Fibroblast of skin of right quadriceps (primary cell): ENCODE data around the gene SPRYD3.
"Not testable (repeated sequence)": the region's sequence is repeated elsewhere in the genome, so short reads cannot be mapped to it uniquely, and the experiment has no call there.

Source experiments
- DNase-seq: peaks from one replicate; pipeline ENCODE4 v3.0.0-alpha.2; 2013

SPRYD3 gene

GRCh38 chr12:53049571-53050318 is 29.4 kb downstream of the SPRYD3 start, which contains the start of gene TNS2:
Gene TNS2 (plus strand): TSS chr12:53050065. CDS start chr12:53050186, 121 bp downstream.
- DNase-seq: peak; percentile 63

- DNase-seq: peak; percentile 66
These were observed 30.3 kb downstream of the SPRYD3 start for GRCh38 chr12:53048780-53049401.

- peak; percentile 37 for DNase-seq
These were observed 31.0 kb downstream of the SPRYD3 start for GRCh38 chr12:53048033-53048779.

- peak; percentile 93 for DNase-seq
These were observed 31.8 kb downstream of the SPRYD3 start for GRCh38 chr12:53047221-53048032.

- DNase-seq: peak; percentile 90
These were observed 32.5 kb downstream of the SPRYD3 start for GRCh38 chr12:53046655-53047220.

GRCh38 chr12:53045696-53046045 is 33.5 kb downstream of the SPRYD3 start:
- DNase-seq: no peak

GRCh38 chr12:53044896-53045695 is 34.1 kb downstream of the SPRYD3 start:
- DNase-seq: no peak

- no peak for DNase-seq
These were observed 35.1 kb downstream of the SPRYD3 start for GRCh38 chr12:53044052-53044581.

GRCh38 chr12:53042607-53043454 is 36.4 kb downstream of the SPRYD3 start:
- DNase-seq: no peak

GRCh38 chr12:53039851-53040250 is 39.3 kb downstream of the SPRYD3 start:
- no peak for DNase-seq

GRCh38 chr12:53036802-53037201 is 42.4 kb downstream of the SPRYD3 start:
- no peak for DNase-seq

- no peak for DNase-seq
These were observed 44.7 kb downstream of the SPRYD3 start for GRCh38 chr12:53034459-53034858.

GRCh38 chr12:53033832-53034231 is 45.4 kb downstream of the SPRYD3 start:
- not testable (repeated sequence) for DNase-seq

- no peak for DNase-seq
These were observed 47.6 kb downstream of the SPRYD3 start for GRCh38 chr12:53031616-53032015.

- not testable (repeated sequence) for DNase-seq
These were observed 52.2 kb downstream of the SPRYD3 start for GRCh38 chr12:53027014-53027413.

- no peak for DNase-seq
These were observed 53.9 kb downstream of the SPRYD3 start for GRCh38 chr12:53025250-53025649.

GRCh38 chr12:53014709-53015108 is 64.5 kb downstream of the SPRYD3 start:
- no peak for DNase-seq
